IPS DF 4.7 (cell line): ENCODE measurements around the gene ENOX1.

Experiments used
- DNase-seq: peaks from one replicate; pipeline ENCODE4 v3.0.0-alpha.2; 2013; ENCODE audit warnings: low spot score; ENCODE audit errors: extremely low read depth

ENOX1 gene

DNA sequence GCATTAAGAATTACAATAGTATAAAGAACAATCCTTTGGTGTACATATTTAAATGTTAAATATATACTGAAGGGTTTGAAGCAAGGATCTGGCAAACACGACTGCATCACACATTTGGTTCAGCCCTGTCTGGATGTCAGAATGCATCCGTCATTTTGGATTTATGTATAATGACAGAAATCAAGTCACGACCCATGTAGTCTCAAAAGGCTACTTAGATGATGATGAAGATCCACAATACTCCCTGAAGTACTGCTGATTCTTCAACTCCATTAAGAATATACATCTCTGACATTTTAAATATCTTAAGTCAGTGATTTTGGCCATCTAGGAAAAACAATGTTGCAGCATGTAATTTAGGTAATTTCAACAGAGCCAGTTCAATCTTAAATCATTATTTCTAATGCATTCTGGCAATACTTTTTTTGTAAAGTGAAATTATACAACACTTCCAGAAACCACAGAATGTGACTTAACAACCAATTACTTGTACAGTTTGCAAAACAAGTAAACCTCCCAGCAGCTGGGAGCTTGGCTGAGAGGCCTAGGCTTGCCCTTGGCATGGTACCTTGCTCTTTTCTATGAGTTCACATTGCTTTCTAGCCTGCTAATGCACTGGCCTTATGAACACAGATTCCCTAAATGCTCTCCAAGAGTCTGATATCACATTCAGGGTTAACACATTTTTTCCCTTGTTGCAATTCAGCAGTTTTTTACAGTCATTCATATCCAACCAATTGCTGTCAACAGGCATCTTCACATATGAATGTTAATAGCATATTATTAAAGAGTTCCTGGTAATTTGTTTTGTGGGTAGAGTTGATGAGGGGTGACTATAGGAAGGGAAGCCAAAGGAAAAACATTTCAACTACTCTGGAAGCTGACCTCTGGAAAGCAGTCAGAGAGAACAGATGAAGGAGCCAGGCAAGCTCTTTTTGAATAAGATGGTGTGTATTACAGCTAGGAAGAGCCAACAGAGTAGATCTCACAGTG is 175.2 kb downstream of the ENOX1 start:
- no peak for DNase-seq

DNA sequence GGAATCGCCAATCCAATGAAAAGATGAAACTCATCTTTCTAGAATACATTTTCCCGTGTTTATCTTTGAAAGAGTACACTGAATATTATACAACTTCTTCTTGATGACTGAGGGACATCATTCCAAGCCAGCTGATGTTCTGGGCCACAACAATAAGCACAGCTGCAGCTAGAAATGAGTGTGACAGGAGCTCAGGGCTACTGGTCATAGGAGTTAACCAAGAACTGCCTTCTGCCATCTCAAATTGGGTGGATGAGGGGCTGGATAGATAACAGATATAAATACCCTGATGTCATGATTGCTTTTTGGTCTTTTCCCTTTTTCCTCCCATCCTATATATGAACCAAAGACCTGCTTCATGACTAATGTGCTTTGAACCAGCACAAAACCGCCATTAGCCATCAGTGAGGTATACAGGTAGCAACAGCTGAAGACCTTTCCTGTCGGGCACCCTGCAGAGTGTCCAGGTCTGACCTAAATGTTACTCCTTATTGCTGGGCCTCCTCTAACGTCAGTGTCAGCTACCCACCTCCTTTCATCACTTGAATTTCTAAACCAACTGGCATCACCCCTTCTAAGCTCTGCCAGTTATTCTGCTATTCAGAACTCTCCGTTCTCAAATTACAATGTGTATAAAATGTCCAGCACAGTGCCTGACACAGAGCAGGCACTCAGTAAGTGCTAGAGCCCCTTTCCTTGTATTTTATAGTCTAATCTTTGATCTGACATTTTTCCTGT is 178.2 kb downstream of the ENOX1 start:
- DNase-seq, result no peak

DNA sequence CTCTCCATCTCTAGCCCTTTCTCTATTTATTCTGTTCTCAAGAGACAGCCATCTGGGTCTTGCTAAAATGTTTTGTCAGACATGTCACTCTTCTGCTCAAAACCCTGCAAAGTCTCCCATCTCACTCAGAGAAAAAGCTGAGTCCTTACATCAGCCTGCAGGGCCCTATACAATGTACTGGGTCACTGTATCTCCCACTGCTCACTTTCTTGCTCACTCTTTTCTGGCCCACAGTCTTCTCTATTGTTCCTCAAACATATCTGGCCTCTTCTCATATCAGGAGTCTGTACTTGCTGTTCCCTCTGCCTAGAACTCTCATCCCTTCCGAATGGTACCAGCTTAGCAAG is 189.2 kb downstream of the ENOX1 start:
- no peak for DNase-seq

DNA sequence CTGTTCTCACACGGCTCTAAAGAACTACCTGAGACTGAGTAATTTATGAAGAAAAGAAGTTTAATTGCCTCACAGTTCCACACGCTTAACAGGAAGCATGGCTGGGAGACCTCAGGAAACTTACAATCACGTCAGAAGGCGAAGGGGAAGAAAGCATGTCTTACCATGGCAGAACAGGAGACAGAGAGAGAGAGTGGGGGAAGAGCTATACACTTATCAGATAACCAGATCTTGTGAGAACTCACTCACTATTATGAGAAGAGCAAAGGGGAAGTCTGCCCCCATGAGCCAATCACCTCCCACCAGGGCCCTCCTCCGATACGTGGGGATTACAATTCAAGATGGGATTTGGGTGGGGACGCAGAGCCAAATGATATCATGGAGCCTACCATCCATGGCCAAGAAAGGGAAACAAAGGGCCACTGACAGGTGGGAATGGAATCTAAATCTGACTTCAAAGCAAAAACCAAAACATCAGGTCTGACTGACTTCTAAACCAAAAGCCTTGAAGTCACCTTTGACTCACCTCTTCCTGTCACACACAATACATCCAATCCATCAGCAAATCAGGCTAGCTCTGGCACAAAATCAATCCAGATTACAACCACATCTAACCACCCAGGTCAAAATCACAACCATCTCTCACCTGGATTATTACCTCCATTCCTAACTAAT is 189.7 kb downstream of the ENOX1 start:
- DNase-seq, result no peak

DNA sequence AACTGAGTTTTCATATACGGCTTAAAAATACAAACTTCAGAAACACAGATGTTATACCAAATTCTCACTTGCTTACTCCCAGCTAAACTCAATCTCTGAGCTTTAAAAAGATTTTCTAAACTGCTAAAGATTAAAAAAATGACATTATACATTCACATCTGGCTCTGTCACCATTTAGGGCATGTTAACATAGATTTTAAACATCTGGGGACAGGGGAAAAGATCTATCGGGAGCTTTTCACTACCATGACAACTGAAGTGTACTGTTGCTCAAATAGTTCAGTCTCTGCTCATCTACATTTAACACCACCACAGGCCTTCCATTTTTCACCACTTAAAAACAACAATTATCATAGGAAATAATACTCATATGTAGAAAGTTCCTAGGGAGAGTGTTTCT is 190.8 kb downstream of the ENOX1 start:
- DNase-seq, result no peak

DNA sequence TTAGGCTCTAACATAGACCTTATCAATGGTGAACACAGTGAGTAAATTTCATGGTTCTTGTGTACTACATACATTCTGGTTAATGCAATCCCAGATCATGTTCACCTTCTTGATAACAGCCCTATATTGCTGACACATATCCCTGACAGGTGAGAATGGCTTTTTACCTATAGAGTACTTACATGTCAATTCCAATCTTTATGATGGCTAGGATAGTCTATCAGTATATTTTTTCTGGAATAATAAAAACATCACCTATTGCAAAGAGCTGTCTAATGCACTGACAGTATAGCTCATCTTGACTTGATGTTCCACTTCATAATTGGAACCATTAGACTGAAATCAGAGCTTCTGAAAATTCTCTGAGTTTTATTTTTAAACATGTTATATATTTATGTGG is 199.4 kb downstream of the ENOX1 start:
- DNase-seq, result no peak

DNA sequence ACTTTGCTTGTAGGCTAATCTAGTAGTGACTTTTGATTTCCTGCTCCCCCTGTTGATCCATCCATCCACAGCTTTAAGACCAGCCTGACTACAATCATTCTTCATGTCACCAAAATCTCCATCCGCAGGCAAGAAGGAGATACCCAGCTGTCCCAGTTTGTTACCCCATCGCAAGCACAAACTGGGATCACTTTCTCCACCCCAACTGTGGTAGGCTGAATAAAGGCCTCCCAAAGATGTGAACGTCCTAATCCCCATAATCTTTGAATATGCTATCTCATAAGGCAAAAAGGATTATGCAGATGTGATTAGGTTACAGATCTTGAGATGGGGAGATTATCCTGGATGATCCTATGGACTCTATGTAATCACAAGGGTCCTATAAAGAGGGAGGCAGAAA is 202.0 kb downstream of the ENOX1 start:
- no peak for DNase-seq

DNA sequence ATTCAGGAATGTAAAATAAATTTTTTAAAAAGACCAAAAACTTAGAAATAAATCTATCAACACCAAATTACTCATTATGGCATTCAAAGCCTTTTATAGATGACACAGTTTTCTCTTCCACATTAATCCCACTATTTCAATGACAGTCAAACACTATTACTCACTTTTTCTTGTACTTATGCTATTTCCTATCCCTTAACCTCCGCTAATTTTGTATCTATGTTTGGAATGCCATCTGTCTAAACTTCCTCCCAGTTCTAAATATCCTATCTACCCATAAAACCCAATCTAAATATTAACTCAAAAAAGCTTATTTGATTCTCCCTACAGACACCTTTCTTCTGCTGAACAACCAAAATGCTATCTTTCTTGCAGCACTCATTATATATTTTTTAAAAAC is 203.5 kb downstream of the ENOX1 start:
- DNase-seq, result no peak

DNA sequence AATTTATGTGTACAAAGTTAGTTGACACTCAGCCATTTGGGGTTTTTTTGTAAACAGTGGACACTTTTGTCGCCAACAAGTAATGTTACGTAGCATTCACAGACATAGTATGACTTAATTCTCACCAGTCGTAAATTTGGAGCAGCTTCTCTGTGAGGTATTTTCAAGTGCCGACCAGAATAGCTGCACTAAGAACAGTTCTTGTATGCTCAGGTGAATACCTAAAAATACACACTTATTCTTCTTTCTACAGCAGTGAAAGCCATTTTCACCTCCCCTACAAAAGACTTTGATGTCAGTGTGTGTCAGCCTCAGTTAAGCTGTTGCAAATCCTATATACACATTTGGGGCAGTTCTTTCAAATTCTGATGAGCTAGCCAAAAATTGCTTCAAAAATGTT is 206.5 kb downstream of the ENOX1 start:
- no peak for DNase-seq

DNA sequence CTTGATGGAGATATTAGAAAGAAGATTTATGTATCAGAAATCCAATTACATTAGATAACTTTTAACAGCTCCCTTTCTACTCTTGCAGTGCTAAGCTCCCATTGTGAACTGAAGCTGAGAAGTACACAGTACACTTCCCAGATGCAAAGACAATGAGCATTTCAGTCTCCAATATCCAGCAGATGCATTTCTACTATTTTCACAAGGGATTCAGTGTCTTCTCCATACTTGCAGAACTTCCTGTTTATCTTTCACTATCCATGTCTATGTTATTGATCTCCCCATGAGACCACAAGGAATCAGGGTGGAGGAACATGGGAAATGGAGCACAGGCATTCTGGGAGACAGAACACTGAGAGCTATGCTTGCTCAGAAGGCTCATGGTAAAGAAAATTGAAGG is 207.5 kb downstream of the ENOX1 start:
- no peak for DNase-seq

DNA sequence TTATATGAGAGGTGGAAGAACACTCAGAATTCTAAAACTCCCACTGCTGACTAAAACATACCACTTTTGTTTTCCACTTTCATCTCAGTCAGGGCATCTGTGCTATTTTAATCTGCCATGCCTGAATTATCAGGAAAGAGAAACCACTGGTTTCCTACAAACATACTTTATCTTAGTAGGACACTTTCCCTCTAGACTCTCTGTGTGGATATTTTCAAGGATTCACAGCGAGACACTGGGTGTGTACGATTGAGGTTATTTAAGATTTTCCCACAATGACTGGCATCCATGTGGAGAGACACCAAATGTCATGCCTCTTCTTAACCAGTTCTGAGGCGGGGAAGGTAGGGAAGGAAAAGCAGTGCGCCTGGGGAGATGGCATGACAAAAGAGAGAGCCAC is 212.2 kb downstream of the ENOX1 start:
- DNase-seq, result no peak

DNA sequence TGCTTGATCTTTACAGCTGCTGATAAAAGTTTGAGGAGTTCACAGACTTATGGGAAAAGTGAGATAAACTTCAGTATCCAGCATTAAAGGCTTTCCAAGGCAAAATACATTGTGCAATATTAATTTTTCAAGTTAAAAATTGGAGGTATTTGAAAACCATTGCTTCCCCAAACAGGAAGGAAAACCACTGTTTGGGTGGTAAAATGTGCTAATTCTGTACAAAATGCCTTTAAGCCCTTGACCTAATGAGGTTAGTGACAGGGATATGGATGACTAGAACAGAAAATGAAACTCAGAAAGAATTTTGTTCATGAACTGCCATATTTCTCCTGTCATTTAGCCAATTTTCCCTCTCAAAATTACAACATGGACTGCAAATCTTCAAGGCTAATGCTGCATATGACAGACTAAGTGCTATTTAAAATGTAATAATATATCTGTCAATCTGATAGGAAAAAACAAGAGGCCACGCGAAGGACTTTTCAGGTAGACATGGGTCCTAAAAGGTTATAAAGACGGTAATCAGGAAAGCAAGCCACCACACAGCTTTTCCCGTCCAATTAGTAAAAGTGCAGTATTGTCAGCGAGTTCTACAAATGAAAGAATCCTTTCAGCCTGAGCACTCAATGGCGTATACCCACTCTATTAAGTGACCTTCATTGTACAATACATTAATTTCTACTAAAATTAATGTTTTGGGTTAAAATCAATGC is 212.8 kb downstream of the ENOX1 start:
- no peak for DNase-seq

DNA sequence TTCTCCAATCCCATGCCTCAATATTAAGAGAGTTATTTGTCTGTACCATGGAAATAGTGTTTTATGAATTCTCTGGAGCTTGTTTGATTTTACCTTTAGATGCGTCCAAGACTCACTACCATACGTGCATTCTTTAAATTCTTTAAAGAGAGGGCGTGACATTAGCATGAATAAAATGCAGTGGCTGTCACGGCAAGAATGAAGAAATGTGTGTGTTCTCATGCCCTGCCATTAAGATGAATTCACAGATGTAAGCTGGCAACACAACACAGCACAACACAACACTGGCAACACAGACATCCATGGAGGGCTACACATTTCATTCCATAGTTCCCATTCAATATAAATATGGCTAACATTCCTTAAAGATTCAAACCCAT is 213.4 kb downstream of the ENOX1 start:
- DNase-seq, result no peak

DNA sequence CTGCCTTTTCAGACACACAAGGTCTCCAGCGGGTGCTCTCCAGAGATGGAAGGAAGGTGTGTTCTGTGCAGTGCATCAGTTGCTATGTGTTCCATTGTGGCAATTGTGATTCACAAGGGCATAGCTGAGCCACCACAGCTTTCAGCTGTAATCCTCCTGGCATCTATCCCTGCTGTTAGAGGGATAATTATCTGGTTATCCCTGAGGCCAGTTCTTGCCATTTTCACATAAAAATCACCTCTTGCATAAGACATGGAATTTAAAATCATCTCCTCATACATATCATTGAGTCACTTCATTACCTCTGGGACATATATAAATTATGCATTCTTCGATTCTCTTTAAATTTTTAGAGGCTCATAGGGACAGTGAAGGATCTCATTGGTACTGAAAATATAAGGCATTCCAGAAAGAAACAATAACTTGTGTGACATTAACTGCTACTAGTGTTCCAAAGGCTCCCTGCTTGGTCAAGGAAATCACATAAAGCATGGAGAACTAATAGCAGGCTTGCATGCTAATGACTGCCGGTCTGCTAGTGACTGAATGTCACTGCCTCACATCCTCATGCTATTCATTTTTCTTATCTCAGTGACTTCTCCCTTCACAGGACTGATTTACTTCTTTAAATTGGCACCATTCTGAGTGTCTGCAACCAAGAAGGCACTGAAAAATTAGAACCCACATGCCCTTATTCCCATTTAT is 214.0 kb downstream of the ENOX1 start:
- DNase-seq, result no peak

DNA sequence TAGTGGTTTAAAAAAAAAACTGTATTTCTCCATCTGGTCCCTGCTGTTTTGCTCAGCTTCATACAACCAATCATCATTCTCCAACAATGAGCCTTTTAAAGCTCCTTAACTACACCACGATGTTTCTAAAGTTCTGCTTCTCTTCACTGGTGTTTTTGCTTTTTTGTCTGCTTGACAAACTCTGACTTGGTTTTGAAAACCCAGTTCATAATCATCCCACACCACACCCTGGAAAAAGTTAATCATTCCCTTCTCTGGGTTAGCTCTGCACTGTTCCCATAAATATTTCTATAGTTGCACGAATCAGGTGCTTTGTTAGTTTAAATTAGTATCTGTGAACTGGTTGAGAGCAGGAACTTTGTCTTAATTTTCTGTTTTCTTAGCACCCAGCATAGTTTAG is 217.1 kb downstream of the ENOX1 start:
- no peak for DNase-seq

DNA sequence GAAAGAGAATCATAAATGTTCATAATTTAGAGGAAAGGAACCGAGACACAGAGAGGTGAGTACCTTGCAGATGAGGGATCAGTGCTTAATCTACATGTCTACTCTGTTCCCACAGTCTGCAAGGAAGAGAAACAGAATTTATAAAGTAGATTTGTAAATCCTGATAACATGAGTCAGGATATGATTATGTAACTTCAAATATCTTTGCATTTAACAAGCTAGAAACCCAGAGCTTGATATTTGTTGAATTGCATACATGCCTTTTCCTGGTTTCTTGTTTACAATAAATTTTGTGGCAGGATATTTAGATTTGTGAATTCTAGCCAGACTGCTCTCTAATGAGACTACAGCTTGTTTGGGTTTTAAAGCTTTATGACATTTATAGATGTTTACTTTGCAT is 219.2 kb downstream of the ENOX1 start:
- no peak for DNase-seq

DNA sequence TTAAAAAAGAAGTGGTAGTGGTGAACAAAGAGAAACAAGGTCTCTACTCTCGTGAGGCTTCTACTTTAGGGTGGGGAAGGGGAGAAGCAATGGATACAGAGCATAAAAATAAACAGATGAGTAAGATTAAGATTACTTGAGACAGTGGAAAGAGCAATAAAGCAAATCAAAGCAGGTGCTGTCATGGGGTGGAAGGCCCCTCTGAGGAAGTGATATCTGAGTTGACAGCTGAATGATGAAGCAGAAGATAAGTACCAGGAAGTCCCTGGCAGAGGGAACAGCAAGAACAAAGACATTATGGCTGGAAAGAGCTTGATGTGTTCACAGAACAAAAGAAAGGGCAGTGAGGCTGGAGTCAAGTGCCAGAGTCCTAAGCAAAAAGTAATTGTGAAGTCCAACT is 221.8 kb downstream of the ENOX1 start:
- no peak for DNase-seq

DNA sequence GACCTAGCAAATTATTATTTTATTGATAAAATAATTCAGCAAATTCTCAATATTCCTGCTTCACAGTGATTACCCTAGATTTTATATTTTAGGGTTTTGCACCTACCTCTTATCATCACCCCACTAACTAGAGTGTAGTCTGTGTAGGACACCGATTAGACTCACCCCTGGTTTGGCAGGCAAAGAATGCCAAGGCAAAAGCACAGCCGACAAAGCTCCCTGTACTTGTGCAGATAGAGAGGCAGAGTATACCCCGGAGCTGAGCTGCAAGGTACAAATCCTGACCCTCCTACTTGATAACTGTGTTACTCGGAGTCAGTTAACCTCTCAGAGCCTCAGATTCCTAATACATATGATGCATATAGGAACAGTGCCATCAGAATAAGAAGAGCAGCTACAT is 225.7 kb downstream of the ENOX1 start:
- DNase-seq, result no peak

DNA sequence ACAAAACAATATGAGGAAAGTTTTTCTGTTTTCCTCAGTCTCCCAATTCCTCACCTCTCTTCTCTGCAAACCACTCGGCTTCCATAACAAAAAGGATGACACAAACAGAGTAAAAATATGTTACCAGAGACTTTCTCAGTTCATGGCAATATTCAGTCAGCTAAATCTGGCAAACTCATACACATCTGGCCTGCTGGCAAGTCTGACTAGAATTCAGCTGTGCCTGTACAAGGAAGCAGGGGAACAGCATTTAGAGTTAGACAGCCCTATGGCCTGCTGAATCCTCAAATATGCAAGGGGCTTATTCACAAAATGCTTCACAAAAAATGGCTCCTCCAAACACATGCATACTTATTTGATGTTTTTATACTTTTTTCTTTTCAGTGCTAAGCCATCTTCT is 227.8 kb downstream of the ENOX1 start:
- no peak for DNase-seq

DNA sequence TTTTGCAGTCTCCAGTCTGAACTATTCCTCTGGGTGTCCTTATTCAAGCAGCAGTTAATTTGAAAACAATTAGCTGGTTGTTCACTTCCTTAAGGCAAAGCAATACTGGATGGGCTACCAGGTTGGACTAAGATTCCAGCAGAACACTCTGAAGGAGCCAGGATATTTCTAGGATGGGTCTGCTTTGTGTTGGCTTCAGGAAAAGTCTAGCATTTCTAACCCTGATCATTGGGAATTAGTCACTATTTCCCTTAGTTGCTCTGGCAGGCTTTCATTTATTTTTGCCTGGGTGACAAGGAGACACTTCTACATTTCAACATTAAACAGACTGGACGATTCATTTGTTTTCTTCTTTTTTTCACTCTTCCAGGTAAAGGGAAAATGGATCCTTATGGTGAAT is 228.4 kb downstream of the ENOX1 start:
- DNase-seq, result no peak

DNA sequence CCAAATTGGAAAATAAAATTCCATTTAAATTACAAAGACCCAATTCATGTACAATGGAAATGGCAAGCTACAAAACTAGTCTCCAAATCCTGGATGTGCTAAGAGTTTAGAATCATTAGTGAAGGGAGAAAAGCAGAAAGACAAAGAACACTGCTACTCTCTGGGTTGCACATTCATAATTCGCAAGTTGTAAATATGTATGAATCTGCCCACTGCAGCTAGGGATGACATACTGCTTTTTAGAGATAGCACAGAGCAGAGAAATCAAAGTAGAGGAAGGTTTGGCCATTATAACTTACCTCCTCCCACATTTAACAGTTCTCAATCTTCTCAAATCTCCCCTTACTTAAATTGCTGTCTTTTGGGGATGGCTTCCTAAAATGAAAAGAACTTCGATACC is 231.1 kb downstream of the ENOX1 start:
- DNase-seq, result no peak
